Lower lobe of right lung (tissue), 2 donors: ENCODE measurements around the gene TOX3. TPM values are rescaled to one million over a fixed set of nuclear protein-coding genes. Genes with fewer than 3 reads are reported as not detected.

Source experiments
- ATAC-seq, 2 donors: fragments of 200-7000 bp; cut with Tn5 transposase; one replicate each; pipeline ENCODE4 v1.9.1; 2020 to 2022; ENCODE audit warnings: mild to moderate bottlenecking in 2 of 2, moderate library complexity in 2 of 2
- DNase-seq: peaks from one replicate; pipeline ENCODE4 v3.0.0-alpha.2; 2020
- H3K27ac ChIP-seq: fragments of 200-600 bp; one replicate; pipeline ENCODE4 v1.8.0; 2022
- H3K27me3 ChIP-seq: fragments of 200-600 bp; one replicate; pipeline ENCODE4 v1.8.0; 2022; ENCODE audit warnings: low read depth
- H3K36me3 ChIP-seq: fragments of 200-600 bp; one replicate; pipeline ENCODE4 v1.8.0; 2022; ENCODE audit warnings: mild to moderate bottlenecking
- H3K4me1 ChIP-seq: fragments of 200-600 bp; one replicate; pipeline ENCODE4 v1.8.0; 2022
- H3K4me3 ChIP-seq: fragments of 200-600 bp; one replicate; pipeline ENCODE4 v1.8.0; 2022; ENCODE audit warnings: mild to moderate bottlenecking
- H3K9me3 ChIP-seq: fragments of 200-600 bp; one replicate; pipeline ENCODE4 v1.8.0; 2022
- CTCF ChIP-seq: fragments of 200-600 bp; IDR thresholded peaks from one replicate; pipeline ENCODE4 v1.8.0; 2022; ENCODE audit warnings: antibody characterized with exemption, mild to moderate bottlenecking
- intact Hi-C: fragments of 100-400 bp; cut with DNase I; formaldehyde crosslinking; loops from one replicate; pipeline ENCODE4 v1.11.0; 2022
- total RNA-seq: library from RNA; stranded (reverse); fragmentation: NEBNext Ultra II Directional; extraction: Animal tissue kit (Norgen Biotek cat#: 25700); gene quantifications from one replicate; pipeline ENCODE4 v1.2.1, GENCODE V29; 2021
- donor health status: DM: no; HTN: yes; CAD: no; lungs with severe emphysema.

The TOX3 gene
- total RNA-seq, 1 donor from 2014 or later, result 4.1 TPM

- intact Hi-C loops, result no loop called here
- Histone ChIP-seq H3K4me3 (no peak overlapping the region), H3K27me3 (no peaks in the 10 kb centered on the region), H3K4me1 (peaks cover 5% of the 10 kb centered on the region), H3K9me3 (no peaks in the 10 kb centered on the region), H3K27ac (no peak overlapping the region), H3K36me3 (no peaks in the 10 kb centered on the region)
- DNase-seq (no peak), ATAC-seq (peak; percentile 90 to 93)
- TF ChIP-seq CTCF, result no peak
Measured at GRCh38 chr16:52407778-52408177, 139.2 kb downstream of the TOX3 start.

GRCh38 chr16:52405441-52405840 lies 141.5 kb downstream of the TOX3 start:
- no peak overlapping the region for H3K27ac ChIP-seq
- ATAC-seq (no peak), DNase-seq (no peak)
- no peak overlapping the region for H3K4me3 ChIP-seq
- peaks cover 5% of the 10 kb centered on the region for H3K4me1 ChIP-seq
- intact Hi-C loops, result no loop called here
- H3K9me3 ChIP-seq, result no peaks in the 10 kb centered on the region
- H3K36me3 ChIP-seq, result no peaks in the 10 kb centered on the region
- TF ChIP-seq CTCF, result no peak
- H3K27me3 ChIP-seq, result no peaks in the 10 kb centered on the region

GRCh38 chr16:52404546-52404945 lies 142.4 kb downstream of the TOX3 start:
- no peak for ATAC-seq
- Histone ChIP-seq H3K36me3 (no peaks in the 10 kb centered on the region), H3K9me3 (no peaks in the 10 kb centered on the region), H3K27me3 (no peaks in the 10 kb centered on the region), H3K4me1 (peaks cover 5% of the 10 kb centered on the region), H3K4me3 (no peak overlapping the region), H3K27ac (no peak overlapping the region)
- TF ChIP-seq CTCF, result no peak
- intact Hi-C loops, result no loop called here
- no peak for DNase-seq

- Histone ChIP-seq H3K4me1 (no peaks in the 10 kb centered on the region), H3K27me3 (no peaks in the 10 kb centered on the region), H3K9me3 (no peaks in the 10 kb centered on the region), H3K4me3 (no peak overlapping the region), H3K27ac (no peak overlapping the region), H3K36me3 (no peaks in the 10 kb centered on the region)
- intact Hi-C loops, result no loop called here
- DNase-seq (no peak), ATAC-seq (no peak)
- TF ChIP-seq CTCF, result no peak
Measured at GRCh38 chr16:52399116-52399515, 147.8 kb downstream of the TOX3 start.

GRCh38 chr16:52398491-52398960 lies 148.4 kb downstream of the TOX3 start:
- intact Hi-C loops, result no loop called here
- Histone ChIP-seq H3K9me3 (no peaks in the 10 kb centered on the region), H3K4me3 (no peak overlapping the region), H3K27me3 (no peaks in the 10 kb centered on the region), H3K36me3 (no peaks in the 10 kb centered on the region), H3K4me1 (no peaks in the 10 kb centered on the region), H3K27ac (no peak overlapping the region)
- DNase-seq (no peak), ATAC-seq (no peak)
- TF ChIP-seq CTCF, result no peak

GRCh38 chr16:52398021-52398420 lies 148.9 kb downstream of the TOX3 start:
- no peak overlapping the region for H3K27ac ChIP-seq
- no peak overlapping the region for H3K4me3 ChIP-seq
- no peak for ATAC-seq
- H3K36me3 ChIP-seq, result no peaks in the 10 kb centered on the region
- intact Hi-C loops, result no loop called here
- TF ChIP-seq CTCF, result no peak
- DNase-seq, result no peak
- no peaks in the 10 kb centered on the region for H3K9me3 ChIP-seq
- H3K27me3 ChIP-seq, result no peaks in the 10 kb centered on the region
- H3K4me1 ChIP-seq, result no peaks in the 10 kb centered on the region
